Neural cell (in vitro differentiated cells): ENCODE results near the gene TSPAN18. TPM values are rescaled to one million over a fixed set of nuclear protein-coding genes. Genes with fewer than 3 reads are reported as not detected.

Experiments used
- H2AFZ ChIP-seq: fragments of 200-600, 300-800 bp; sonication (generic), shearing (Covaris generic); 2 replicates; pipeline ENCODE4 v1.6.0; 2014; ENCODE audit warnings: low read depth, mild to moderate bottlenecking, antibody characterized with exemption, low read length, moderate library complexity
- H3F3A ChIP-seq: fragments of 200-600 bp; shearing (Covaris generic); 2 replicates; pipeline ENCODE4 v1.6.1; 2016; ENCODE audit warnings: mild to moderate bottlenecking, moderate library complexity, mixed read lengths, antibody characterized with exemption, low read length; ENCODE audit not compliant: insufficient read depth, poor library complexity, severe bottlenecking
- H3K27ac ChIP-seq: fragments of 200-600, 300-800 bp; sonication (generic), shearing (Covaris generic); 2 replicates; pipeline ENCODE4 v1.5.1; 2014; ENCODE audit warnings: mild to moderate bottlenecking, low read length, moderate library complexity
- H3K27me3 ChIP-seq: fragments of 300-800, 200-600 bp; sonication (generic), shearing (Covaris generic); 2 replicates; pipeline ENCODE4 v1.6.0; 2014; ENCODE audit warnings: mild to moderate bottlenecking, low read depth, low read length, moderate library complexity; ENCODE audit not compliant: insufficient read depth
- H3K36me3 ChIP-seq: fragments of 300-800, 200-600 bp; sonication (generic), shearing (Covaris generic); 2 replicates; pipeline ENCODE4 v1.5.1; 2014; ENCODE audit warnings: mild to moderate bottlenecking, antibody characterized with exemption, low read length, moderate library complexity; ENCODE audit not compliant: insufficient read depth
- H3K4me2 ChIP-seq: fragments of 300-800, 200-600 bp; sonication (generic), shearing (Covaris generic); 2 replicates; pipeline ENCODE4 v1.6.0; 2014; ENCODE audit warnings: mild to moderate bottlenecking, low read length
- H3K4me3 ChIP-seq: fragments of 300-800, 200-600 bp; sonication (generic), shearing (Covaris generic); 2 replicates; pipeline ENCODE4 v1.5.1; 2014; ENCODE audit warnings: mild to moderate bottlenecking, low read length, moderate library complexity
- H3K79me2 ChIP-seq: fragments of 200-600 bp; shearing (Covaris generic); replicated peaks from 2 replicates; pipeline ENCODE4 v1.6.0; 2014; ENCODE audit warnings: mild to moderate bottlenecking, low read length, moderate library complexity; ENCODE audit not compliant: insufficient read depth
- H3K9ac ChIP-seq: fragments of 300-800, 200-600 bp; sonication (generic), shearing (Covaris generic); 2 replicates; pipeline ENCODE4 v1.6.1; 2016; ENCODE audit warnings: mild to moderate bottlenecking, low read length, mixed read lengths
- H3K9me2 ChIP-seq: fragments of 200-600 bp; shearing (Covaris generic); 2 replicates; pipeline ENCODE4 v1.6.1; 2016; ENCODE audit warnings: mild to moderate bottlenecking, low read length, mixed read lengths; ENCODE audit not compliant: insufficient read depth
- H3K9me3 ChIP-seq: fragments of 200-600, 300-800 bp; sonication (generic), shearing (Covaris generic); 2 replicates; pipeline ENCODE4 v1.6.1; 2016; ENCODE audit warnings: mild to moderate bottlenecking, mixed run types, low read length, moderate library complexity, mixed read lengths
- H4K20me1 ChIP-seq: fragments of 200-600 bp; shearing (Covaris generic); 2 replicates; pipeline ENCODE4 v1.6.1; 2016; ENCODE audit warnings: mild to moderate bottlenecking, mixed run types; ENCODE audit not compliant: insufficient read depth
- CTCF ChIP-seq: fragments of 450-650 bp; IDR thresholded peaks from 2 replicates; pipeline ENCODE4 v1.5.1; 2014; ENCODE audit warnings: antibody characterized with exemption, mild to moderate bottlenecking, moderate library complexity; ENCODE audit not compliant: poor library complexity, severe bottlenecking
- EP300 ChIP-seq: fragments of 450-650 bp; conservative IDR thresholded peaks from 2 replicates; pipeline ENCODE4 v1.6.1; 2014; ENCODE audit warnings: antibody characterized with exemption, mild to moderate bottlenecking, moderate library complexity; ENCODE audit not compliant: poor library complexity, severe bottlenecking
- EZH2 ChIP-seq: fragments of 200-600, 300-800 bp; shearing (Covaris generic), sonication (generic); IDR thresholded peaks from 2 replicates; pipeline ENCODE4 v1.6.1; 2014; ENCODE audit warnings: antibody characterized with exemption, low read length, borderline replicate concordance, mild to moderate bottlenecking; ENCODE audit not compliant: insufficient read depth, poor library complexity, severe bottlenecking
- MXI1 ChIP-seq: fragments of 450-650 bp; conservative IDR thresholded peaks from 2 replicates; pipeline ENCODE4 v1.6.1; 2014; ENCODE audit warnings: antibody characterized with exemption, mild to moderate bottlenecking; ENCODE audit not compliant: poor library complexity, severe bottlenecking
- POLR2AphosphoS5 ChIP-seq: IDR thresholded peaks from 2 replicates; pipeline ENCODE4 v1.6.1; 2012
- RAD21 ChIP-seq: fragments of 450-650 bp; conservative IDR thresholded peaks from 2 replicates; pipeline ENCODE4 v1.6.1; 2014; ENCODE audit warnings: antibody characterized with exemption, mild to moderate bottlenecking, moderate library complexity
- SMC3 ChIP-seq: fragments of 450-650 bp; conservative IDR thresholded peaks from 2 replicates; pipeline ENCODE4 v1.6.1; 2014; ENCODE audit warnings: antibody characterized with exemption, mild to moderate bottlenecking, moderate library complexity; ENCODE audit not compliant: poor library complexity
- TAF1 ChIP-seq: IDR thresholded peaks from 2 replicates; pipeline ENCODE4 v1.6.1; 2012; ENCODE audit warnings: low read depth
- polyA plus RNA-seq: library from polyadenylated mRNA; depleted of rRNA; stranded (reverse); fragments of >200 nt; gene quantifications from 2 replicates; pipeline ENCODE4 v1.2.3, GENCODE V29; 2014
- TF ChIP-seq, protein P1 (sequence below): IDR thresholded peaks from 2 replicates; pipeline ENCODE4 v1.6.1; 2012; ENCODE audit warnings: borderline replicate concordance

TSPAN18 gene
- polyA plus RNA-seq, 1 donor from 2014 or later, result 8.4 TPM

GRCh38 chr11:44737245-44738085 lies 10.7 kb downstream of the TSPAN18 start:
- Histone ChIP-seq H3F3A (no peaks in the 10 kb centered on the region), H3K4me3 (no peak overlapping the region), H2AFZ (no peak overlapping the region), H3K79me2 (peaks cover 49% of the 10 kb centered on the region), H3K9me3 (no peaks in the 10 kb centered on the region), H4K20me1 (no peaks in the 10 kb centered on the region), H3K9me2 (no peaks in the 10 kb centered on the region), H3K36me3 (no peaks in the 10 kb centered on the region), H3K4me2 (no peak overlapping the region), H3K27me3 (no peaks in the 10 kb centered on the region), H3K27ac (no peak overlapping the region), H3K9ac (no peak overlapping the region)
- TF ChIP-seq POLR2AphosphoS5 (no peak), EZH2 (no peak), CTCF (no peak), SMC3 (no peak), RAD21 (no peak), TAF1 (no peak), MXI1 (no peak), EP300 (no peak)

DNA sequence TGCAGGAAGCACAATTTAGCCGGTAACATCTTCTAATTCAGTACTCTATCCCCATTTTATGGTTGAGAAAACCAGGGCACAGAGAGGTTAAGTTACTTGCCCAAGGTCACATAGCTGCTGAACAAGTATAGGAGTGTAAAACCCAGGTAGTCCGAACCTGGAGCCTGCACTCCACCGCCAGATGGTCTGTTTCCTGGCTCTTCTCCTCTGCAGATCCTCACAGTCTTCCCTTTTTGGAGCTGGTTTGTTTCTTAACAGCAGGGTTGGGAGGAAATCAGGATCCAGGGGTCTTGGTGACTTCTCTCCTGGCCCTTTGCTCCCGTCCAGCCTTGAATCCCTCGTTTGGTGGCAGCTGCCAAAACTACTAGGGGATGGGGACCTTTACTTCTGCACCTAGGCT lies 12.0 kb downstream of the TSPAN18 start:
- H3K9me3 ChIP-seq, result no peaks in the 10 kb centered on the region
- H3K36me3 ChIP-seq, result no peaks in the 10 kb centered on the region
- H3K27me3 ChIP-seq, result no peaks in the 10 kb centered on the region
- H3K9me2 ChIP-seq, result no peaks in the 10 kb centered on the region
- TF ChIP-seq, protein P1, sequence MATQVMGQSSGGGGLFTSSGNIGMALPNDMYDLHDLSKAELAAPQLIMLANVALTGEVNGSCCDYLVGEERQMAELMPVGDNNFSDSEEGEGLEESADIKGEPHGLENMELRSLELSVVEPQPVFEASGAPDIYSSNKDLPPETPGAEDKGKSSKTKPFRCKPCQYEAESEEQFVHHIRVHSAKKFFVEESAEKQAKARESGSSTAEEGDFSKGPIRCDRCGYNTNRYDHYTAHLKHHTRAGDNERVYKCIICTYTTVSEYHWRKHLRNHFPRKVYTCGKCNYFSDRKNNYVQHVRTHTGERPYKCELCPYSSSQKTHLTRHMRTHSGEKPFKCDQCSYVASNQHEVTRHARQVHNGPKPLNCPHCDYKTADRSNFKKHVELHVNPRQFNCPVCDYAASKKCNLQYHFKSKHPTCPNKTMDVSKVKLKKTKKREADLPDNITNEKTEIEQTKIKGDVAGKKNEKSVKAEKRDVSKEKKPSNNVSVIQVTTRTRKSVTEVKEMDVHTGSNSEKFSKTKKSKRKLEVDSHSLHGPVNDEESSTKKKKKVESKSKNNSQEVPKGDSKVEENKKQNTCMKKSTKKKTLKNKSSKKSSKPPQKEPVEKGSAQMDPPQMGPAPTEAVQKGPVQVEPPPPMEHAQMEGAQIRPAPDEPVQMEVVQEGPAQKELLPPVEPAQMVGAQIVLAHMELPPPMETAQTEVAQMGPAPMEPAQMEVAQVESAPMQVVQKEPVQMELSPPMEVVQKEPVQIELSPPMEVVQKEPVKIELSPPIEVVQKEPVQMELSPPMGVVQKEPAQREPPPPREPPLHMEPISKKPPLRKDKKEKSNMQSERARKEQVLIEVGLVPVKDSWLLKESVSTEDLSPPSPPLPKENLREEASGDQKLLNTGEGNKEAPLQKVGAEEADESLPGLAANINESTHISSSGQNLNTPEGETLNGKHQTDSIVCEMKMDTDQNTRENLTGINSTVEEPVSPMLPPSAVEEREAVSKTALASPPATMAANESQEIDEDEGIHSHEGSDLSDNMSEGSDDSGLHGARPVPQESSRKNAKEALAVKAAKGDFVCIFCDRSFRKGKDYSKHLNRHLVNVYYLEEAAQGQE, result no peak
- TF ChIP-seq POLR2AphosphoS5 (no peak), MXI1 (no peak), EP300 (no peak)
- H3K27ac ChIP-seq, result no peak overlapping the region
- H3K4me3 ChIP-seq, result no peak overlapping the region
- H3F3A ChIP-seq, result no peaks in the 10 kb centered on the region
- no peak overlapping the region for H3K4me2 ChIP-seq
- no peaks in the 10 kb centered on the region for H4K20me1 ChIP-seq
- no peak overlapping the region for H2AFZ ChIP-seq
- H3K79me2 ChIP-seq, result peaks cover 45% of the 10 kb centered on the region
- H3K9ac ChIP-seq, result no peak overlapping the region
